Progenitor cell of endocrine pancreas (in vitro differentiated cells): ENCODE results near the gene CMYA5. TPM values are rescaled to one million over a fixed set of nuclear protein-coding genes. Genes with fewer than 3 reads are reported as not detected.

ENCODE experiments used
- DNase-seq: peaks from one replicate; pipeline ENCODE4 v3.0.0; 2021; ENCODE audit warnings: low spot score; ENCODE audit not compliant: unreplicated experiment
- H3K27ac Mint-ChIP-seq: 2 replicates; pipeline ENCODE4 v1.8.0; 2021; ENCODE audit warnings: mild to moderate bottlenecking, moderate library complexity, mixed read lengths
- H3K27me3 Mint-ChIP-seq: 2 replicates; pipeline ENCODE4 v1.8.0; 2021; ENCODE audit warnings: mixed read lengths
- H3K36me3 Mint-ChIP-seq: 2 replicates; pipeline ENCODE4 v1.8.0; 2022; ENCODE audit warnings: mixed read lengths; ENCODE audit not compliant: insufficient read depth
- H3K4me1 Mint-ChIP-seq: 2 replicates; pipeline ENCODE4 v1.8.0; 2021; ENCODE audit warnings: low read depth, mixed read lengths
- H3K4me3 Mint-ChIP-seq: 2 replicates; pipeline ENCODE4 v1.8.0; 2021; ENCODE audit warnings: low read depth, mild to moderate bottlenecking, moderate library complexity, mixed read lengths
- H3K9me3 Mint-ChIP-seq: 2 replicates; pipeline ENCODE4 v1.8.0; 2021; ENCODE audit warnings: low read depth, mixed read lengths
- CTCF ChIP-seq: fragments of 200-600 bp; sonication (generic); IDR thresholded peaks from one replicate; pipeline ENCODE4 v1.5.0; 2021; ENCODE audit warnings: antibody characterized with exemption, mild to moderate bottlenecking; ENCODE audit not compliant: unreplicated experiment
- total RNA-seq: library from RNA; stranded (reverse); gene quantifications from 2 replicates; pipeline ENCODE4 v1.2.1, GENCODE V29; 2021

The CMYA5 gene
- total RNA-seq, 1 donor from 2014 or later = 1.1 TPM

GRCh38 chr5:79750611-79751510, 61.2 kb downstream of the CMYA5 start:
- DNase-seq = no peak
- H3K36me3 Mint-ChIP-seq = no peaks in the 10 kb centered on the region
- no peaks in the 10 kb centered on the region for H3K27me3 Mint-ChIP-seq
- no peak for TF ChIP-seq CTCF
- no peak overlapping the region for H3K4me3 Mint-ChIP-seq
- H3K9me3 Mint-ChIP-seq = no peaks in the 10 kb centered on the region
- H3K27ac Mint-ChIP-seq = no peak overlapping the region
- H3K4me1 Mint-ChIP-seq = peaks cover 10% of the 10 kb centered on the region

- H3K27me3 Mint-ChIP-seq = no peaks in the 10 kb centered on the region
- H3K36me3 Mint-ChIP-seq = no peaks in the 10 kb centered on the region
- H3K9me3 Mint-ChIP-seq = no peaks in the 10 kb centered on the region
- no peak for TF ChIP-seq CTCF
- no peak overlapping the region for H3K27ac Mint-ChIP-seq
- peaks cover 10% of the 10 kb centered on the region for H3K4me1 Mint-ChIP-seq
- no peak overlapping the region for H3K4me3 Mint-ChIP-seq
- DNase-seq = no peak
Measured at GRCh38 chr5:79753092-79753491, 63.5 kb downstream of the CMYA5 start.

GRCh38 chr5:79753877-79754645, 64.4 kb downstream of the CMYA5 start:
- H3K9me3 Mint-ChIP-seq = no peaks in the 10 kb centered on the region
- no peak overlapping the region for H3K4me3 Mint-ChIP-seq
- TF ChIP-seq CTCF = no peak
- no peak for DNase-seq
- H3K4me1 Mint-ChIP-seq = peaks cover 10% of the 10 kb centered on the region
- no peaks in the 10 kb centered on the region for H3K27me3 Mint-ChIP-seq
- H3K36me3 Mint-ChIP-seq = no peaks in the 10 kb centered on the region
- H3K27ac Mint-ChIP-seq = no peak overlapping the region

GRCh38 chr5:79754865-79755555, 65.4 kb downstream of the CMYA5 start:
- no peaks in the 10 kb centered on the region for H3K36me3 Mint-ChIP-seq
- no peak for TF ChIP-seq CTCF
- no peak overlapping the region for H3K4me3 Mint-ChIP-seq
- no peaks in the 10 kb centered on the region for H3K9me3 Mint-ChIP-seq
- no peaks in the 10 kb centered on the region for H3K27me3 Mint-ChIP-seq
- H3K4me1 Mint-ChIP-seq = peaks cover 10% of the 10 kb centered on the region
- H3K27ac Mint-ChIP-seq = no peak overlapping the region
- no peak for DNase-seq

- no peaks in the 10 kb centered on the region for H3K36me3 Mint-ChIP-seq
- no peak for DNase-seq
- no peak for TF ChIP-seq CTCF
- H3K9me3 Mint-ChIP-seq = no peaks in the 10 kb centered on the region
- no peaks in the 10 kb centered on the region for H3K27me3 Mint-ChIP-seq
- peaks cover 10% of the 10 kb centered on the region for H3K4me1 Mint-ChIP-seq
- H3K27ac Mint-ChIP-seq = no peak overlapping the region
- no peak overlapping the region for H3K4me3 Mint-ChIP-seq
Measured at GRCh38 chr5:79756076-79756475, 66.4 kb downstream of the CMYA5 start.
